ENCODE data around the gene SIGLEC9.

DNA sequence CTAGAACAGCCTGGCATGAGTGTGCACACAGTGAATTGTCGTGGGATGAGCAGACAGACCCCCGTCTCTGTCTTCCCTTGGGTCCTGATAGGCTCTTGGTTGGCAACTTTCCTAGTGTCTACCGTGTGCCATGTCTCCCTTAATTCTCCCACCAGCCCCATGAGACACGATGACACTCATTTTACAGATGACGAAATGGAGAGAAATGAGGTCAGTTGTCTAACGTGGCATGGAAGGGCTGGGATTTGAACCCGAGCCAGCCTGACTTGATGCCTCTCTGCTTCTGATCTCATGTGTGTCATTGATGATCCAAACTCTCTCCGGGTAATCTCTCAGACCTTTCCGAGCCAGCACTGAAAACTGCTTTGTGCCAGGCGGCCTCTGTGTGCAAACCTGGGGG is 33.6 kb upstream of the SIGLEC9 start:
- TF ChIP-seq, protein P1, sequence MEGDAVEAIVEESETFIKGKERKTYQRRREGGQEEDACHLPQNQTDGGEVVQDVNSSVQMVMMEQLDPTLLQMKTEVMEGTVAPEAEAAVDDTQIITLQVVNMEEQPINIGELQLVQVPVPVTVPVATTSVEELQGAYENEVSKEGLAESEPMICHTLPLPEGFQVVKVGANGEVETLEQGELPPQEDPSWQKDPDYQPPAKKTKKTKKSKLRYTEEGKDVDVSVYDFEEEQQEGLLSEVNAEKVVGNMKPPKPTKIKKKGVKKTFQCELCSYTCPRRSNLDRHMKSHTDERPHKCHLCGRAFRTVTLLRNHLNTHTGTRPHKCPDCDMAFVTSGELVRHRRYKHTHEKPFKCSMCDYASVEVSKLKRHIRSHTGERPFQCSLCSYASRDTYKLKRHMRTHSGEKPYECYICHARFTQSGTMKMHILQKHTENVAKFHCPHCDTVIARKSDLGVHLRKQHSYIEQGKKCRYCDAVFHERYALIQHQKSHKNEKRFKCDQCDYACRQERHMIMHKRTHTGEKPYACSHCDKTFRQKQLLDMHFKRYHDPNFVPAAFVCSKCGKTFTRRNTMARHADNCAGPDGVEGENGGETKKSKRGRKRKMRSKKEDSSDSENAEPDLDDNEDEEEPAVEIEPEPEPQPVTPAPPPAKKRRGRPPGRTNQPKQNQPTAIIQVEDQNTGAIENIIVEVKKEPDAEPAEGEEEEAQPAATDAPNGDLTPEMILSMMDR (IDR thresholded peaks at IDR 0.05): no peak
- TF ChIP-seq, protein P2, sequence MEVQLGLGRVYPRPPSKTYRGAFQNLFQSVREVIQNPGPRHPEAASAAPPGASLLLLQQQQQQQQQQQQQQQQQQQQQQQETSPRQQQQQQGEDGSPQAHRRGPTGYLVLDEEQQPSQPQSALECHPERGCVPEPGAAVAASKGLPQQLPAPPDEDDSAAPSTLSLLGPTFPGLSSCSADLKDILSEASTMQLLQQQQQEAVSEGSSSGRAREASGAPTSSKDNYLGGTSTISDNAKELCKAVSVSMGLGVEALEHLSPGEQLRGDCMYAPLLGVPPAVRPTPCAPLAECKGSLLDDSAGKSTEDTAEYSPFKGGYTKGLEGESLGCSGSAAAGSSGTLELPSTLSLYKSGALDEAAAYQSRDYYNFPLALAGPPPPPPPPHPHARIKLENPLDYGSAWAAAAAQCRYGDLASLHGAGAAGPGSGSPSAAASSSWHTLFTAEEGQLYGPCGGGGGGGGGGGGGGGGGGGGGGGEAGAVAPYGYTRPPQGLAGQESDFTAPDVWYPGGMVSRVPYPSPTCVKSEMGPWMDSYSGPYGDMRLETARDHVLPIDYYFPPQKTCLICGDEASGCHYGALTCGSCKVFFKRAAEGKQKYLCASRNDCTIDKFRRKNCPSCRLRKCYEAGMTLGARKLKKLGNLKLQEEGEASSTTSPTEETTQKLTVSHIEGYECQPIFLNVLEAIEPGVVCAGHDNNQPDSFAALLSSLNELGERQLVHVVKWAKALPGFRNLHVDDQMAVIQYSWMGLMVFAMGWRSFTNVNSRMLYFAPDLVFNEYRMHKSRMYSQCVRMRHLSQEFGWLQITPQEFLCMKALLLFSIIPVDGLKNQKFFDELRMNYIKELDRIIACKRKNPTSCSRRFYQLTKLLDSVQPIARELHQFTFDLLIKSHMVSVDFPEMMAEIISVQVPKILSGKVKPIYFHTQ (CRISPR knock-in tag; IDR thresholded peaks at IDR 0.05): no peak
- TF ChIP-seq, protein P3, sequence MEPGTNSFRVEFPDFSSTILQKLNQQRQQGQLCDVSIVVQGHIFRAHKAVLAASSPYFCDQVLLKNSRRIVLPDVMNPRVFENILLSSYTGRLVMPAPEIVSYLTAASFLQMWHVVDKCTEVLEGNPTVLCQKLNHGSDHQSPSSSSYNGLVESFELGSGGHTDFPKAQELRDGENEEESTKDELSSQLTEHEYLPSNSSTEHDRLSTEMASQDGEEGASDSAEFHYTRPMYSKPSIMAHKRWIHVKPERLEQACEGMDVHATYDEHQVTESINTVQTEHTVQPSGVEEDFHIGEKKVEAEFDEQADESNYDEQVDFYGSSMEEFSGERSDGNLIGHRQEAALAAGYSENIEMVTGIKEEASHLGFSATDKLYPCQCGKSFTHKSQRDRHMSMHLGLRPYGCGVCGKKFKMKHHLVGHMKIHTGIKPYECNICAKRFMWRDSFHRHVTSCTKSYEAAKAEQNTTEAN (CRISPR knock-in tag; IDR thresholded peaks at IDR 0.05): no peak
- no peak for TF ChIP-seq SMAD3 (CRISPR knock-in tag; IDR thresholded peaks at IDR 0.05; ENCODE audit: borderline replicate concordance)
- TF ChIP-seq, protein P4, sequence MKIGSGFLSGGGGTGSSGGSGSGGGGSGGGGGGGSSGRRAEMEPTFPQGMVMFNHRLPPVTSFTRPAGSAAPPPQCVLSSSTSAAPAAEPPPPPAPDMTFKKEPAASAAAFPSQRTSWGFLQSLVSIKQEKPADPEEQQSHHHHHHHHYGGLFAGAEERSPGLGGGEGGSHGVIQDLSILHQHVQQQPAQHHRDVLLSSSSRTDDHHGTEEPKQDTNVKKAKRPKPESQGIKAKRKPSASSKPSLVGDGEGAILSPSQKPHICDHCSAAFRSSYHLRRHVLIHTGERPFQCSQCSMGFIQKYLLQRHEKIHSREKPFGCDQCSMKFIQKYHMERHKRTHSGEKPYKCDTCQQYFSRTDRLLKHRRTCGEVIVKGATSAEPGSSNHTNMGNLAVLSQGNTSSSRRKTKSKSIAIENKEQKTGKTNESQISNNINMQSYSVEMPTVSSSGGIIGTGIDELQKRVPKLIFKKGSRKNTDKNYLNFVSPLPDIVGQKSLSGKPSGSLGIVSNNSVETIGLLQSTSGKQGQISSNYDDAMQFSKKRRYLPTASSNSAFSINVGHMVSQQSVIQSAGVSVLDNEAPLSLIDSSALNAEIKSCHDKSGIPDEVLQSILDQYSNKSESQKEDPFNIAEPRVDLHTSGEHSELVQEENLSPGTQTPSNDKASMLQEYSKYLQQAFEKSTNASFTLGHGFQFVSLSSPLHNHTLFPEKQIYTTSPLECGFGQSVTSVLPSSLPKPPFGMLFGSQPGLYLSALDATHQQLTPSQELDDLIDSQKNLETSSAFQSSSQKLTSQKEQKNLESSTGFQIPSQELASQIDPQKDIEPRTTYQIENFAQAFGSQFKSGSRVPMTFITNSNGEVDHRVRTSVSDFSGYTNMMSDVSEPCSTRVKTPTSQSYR (CRISPR knock-in tag; IDR thresholded peaks at IDR 0.05): no peak
- TF ChIP-seq, protein P5, sequence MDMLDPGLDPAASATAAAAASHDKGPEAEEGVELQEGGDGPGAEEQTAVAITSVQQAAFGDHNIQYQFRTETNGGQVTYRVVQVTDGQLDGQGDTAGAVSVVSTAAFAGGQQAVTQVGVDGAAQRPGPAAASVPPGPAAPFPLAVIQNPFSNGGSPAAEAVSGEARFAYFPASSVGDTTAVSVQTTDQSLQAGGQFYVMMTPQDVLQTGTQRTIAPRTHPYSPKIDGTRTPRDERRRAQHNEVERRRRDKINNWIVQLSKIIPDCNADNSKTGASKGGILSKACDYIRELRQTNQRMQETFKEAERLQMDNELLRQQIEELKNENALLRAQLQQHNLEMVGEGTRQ (CRISPR knock-in tag; IDR thresholded peaks at IDR 0.05): no peak
- no peak for TF ChIP-seq NFYB (CRISPR knock-in tag; conservative IDR thresholded peaks at IDR 0.05; ENCODE audit: low read depth)
- TF ChIP-seq NR3C1 (CRISPR knock-in tag; conservative IDR thresholded peaks at IDR 0.05; ENCODE audit: low read depth): no peak
- TF ChIP-seq TP53 (CRISPR knock-in tag; IDR thresholded peaks at IDR 0.05): no peak
- TF ChIP-seq NR2C2 (CRISPR knock-in tag; IDR thresholded peaks at IDR 0.05): no peak
- no peak for TF ChIP-seq TCF7 (CRISPR knock-in tag; IDR thresholded peaks at IDR 0.05; ENCODE audit: low read depth)
- no peak for TF ChIP-seq NFE2L1 (CRISPR knock-in tag; IDR thresholded peaks at IDR 0.05)
